Fibroblast of the conjunctiva (primary cell): Measurements from ENCODE around the gene WDR54.
"Not testable (repeated sequence)": the region's sequence is repeated elsewhere in the genome, so short reads cannot be mapped to it uniquely, and the experiment has no call there.

ENCODE experiments used
- DNase-seq: peaks from one replicate; pipeline ENCODE4 v3.0.0-alpha.2; 2010; ENCODE audit warnings: low read depth

The WDR54 gene

DNA sequence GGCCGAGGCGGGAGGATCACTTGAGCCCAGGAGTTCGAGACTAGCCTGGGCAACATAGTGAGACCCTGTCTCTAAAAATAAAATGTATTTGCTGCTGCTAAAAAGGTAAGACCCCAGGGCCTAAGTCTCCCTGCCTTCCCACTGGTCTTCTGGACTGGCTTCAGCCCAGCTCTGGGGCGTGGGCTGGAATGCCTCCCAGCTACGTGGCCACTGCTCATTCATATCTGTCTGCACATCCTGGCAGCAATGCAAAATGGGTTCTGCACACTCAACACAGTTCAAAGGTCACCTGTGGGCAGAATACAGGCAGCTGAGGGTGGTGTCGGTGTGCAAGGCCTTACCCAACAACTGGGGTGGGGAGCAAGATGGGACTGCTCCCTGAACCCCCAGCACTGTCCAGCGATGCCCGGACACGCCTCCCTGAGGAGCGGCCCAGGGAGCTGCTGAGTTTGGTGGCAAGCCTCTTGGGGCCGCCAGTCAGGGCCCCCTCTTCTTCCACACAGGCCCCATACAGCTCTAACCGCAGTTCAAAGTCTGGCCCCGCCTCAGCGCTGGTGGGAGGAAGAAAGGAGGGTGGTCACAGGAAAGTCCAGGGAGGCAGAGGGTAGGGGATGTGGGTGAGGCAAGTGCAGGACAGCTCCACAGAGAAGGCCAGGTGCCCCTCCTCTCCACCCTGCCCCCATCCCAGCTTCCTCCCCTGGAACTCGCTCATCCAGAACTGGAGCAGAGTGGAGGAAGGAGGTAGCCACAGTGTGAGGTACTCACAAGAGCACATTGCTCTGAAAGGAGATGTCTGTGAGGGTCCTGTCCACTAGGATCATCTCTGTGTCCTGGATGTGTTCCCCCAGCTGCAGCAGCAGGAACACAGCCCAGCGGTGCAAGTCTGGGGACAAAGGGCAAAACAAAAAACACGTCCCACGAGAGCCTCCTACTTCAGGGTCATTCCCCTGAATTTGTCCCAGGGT lies 8.2 kb downstream of the WDR54 start:
- no peak for DNase-seq

DNA sequence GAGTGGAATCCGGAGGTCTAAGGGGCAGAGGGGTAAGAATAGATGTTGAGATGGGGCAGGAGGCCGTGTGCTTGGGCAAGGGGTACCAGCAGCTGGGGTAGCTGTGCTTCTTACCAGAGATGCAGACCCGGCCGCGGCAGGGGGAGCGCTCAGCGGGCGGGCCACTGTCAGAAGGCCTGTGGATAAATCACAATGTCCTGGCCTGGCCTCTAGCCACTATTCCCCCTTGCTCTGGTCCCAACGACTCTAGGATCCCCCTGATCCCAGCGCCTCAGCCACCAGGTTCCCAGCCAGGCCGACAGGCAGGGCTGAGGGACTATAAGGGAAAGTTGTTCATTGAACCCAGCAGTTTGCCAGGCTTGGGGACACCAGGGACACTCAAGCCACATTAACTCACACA lies 9.0 kb downstream of the WDR54 start:
- no peak for DNase-seq

DNA sequence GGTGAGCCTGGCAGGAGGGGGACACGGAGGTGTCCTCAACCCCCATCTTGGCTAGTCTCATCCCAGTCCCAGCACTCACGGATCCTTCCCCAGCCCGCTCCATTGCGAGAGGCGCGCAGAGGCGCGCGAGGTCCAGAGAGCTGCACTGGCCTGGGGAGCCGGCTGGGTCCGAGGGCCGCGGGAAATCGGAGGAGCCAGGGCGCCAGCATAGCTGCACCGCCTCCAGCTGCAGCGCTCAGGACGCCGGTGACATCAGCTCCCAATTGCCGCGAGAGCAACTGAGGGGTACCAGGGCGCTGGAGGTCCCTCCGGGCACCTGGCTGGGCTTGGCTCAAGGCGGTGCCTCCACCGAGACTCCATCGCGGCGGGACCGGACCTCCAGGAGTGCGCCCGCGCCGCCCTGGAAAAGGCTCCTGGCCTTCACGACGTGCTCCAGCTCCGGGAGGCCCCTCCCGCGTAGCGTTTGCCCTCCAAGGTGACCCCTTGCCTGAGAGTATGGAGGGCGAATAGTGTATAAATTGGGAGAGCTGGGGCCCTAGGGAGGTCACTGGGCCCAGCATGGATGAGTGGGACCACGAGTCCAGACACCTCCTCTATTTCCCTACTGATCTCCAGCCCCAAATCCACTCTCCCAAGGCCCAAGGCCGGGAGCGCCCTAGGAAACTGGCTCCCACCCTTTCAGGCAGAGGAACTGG lies 14.7 kb downstream of the WDR54 start:
- no peak for DNase-seq

DNA sequence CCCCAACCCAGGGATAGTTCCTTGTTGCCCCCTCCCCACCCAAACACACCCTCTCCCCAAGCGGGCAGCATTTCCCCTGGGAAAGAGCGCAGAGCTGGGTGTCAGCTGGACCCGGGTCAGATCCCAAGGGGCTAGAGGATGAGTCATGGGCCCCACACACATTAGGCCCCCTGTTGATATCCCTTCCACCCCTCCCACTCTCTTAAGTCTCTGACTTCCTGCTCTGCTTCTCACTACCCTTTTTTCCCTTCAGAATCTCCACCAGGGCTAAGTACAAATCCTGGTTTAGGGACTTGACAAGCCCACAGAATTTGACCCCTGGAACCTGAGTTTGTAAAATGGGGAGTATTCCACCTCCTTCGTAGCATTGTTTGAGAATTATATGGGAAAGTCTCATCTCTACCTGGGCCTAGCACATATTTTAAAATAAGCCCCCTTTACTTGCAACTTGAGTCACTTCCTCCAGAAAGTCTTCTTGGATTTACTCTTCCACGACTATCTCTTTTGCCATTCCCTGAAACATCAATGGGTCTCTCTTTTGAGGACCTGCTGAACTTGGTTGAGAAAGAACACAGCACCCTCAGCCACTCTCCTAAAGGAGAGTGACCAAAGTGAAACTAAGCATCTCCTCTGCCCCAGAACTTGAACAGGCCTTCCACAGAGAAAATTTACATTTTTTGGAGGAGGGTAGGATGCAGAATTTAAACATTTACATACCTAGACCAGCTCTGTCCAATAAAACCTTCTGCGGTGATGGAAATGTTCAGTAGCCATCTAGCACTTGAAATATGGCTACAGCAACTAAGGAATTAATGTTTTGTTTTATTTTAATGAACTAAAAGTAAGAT lies 15.5 kb downstream of the WDR54 start:
- DNase-seq, result no peak

DNA sequence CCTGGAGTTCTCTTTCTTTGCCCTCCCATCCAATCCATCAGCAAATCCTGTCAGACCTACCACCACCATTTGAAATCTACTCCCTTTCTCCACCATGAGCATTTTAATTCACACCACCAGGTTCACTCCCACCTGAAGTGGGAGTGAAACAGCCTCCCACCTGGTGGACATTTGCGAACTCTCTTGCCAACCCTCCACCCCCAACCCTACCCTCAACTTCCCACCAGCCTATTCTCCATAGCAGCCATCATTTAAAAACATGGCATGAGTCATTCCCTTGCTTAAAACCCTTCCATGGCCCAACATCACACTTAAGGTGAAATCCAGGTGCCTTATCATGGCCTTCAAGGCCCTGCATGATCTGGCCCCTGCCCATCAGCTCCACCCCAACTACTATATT lies 16.7 kb downstream of the WDR54 start:
- no peak for DNase-seq

DNA sequence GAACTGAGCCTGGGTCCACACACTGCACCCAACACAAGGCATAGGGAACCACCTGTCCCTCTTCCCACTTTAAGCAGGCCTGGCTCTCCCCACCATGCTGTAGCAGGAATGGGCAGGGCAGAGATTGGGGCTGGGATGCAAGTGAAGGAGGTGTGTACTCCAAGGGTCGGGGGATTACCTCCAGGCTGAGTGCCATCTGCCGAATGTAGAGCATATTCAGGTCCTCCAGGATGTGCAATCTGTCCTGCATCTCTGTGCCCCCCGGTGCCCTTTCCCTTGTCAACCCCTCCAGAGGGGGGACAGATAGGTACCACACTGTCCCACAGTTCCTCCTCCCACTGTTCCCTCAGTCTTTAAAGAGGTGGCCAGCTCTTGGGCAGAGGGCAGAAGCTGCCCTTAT lies 17.8 kb downstream of the WDR54 start:
- no peak for DNase-seq

DNA sequence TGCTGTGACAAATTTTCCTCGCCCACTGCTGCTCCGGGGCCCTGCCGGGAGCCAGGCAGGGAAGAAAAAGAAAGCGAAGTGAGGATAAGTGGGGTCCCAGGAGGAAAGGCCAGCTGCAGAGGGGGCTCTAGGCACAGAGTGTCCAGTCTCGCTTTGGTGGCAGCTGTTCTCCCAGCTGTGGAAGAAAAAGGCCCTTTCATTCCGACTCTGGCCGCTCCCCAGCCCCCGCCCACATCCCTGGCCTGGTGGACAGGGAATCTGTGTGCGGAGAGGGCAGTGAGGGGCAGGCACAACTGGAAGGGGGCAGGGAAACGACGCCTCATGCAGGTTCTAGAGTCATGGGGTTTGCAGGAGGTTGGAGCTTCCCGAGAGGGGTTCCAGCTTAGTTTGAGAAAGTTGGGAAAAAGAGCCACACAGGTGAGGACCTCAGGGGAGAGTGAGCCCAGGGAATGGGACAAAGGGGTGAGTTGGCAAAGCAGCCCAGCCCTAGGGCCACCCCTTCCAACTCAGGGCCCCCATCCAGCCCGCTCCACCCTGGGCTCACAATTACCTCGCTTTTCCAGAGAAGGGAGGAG lies 18.4 kb downstream of the WDR54 start:
- no peak for DNase-seq

DNA sequence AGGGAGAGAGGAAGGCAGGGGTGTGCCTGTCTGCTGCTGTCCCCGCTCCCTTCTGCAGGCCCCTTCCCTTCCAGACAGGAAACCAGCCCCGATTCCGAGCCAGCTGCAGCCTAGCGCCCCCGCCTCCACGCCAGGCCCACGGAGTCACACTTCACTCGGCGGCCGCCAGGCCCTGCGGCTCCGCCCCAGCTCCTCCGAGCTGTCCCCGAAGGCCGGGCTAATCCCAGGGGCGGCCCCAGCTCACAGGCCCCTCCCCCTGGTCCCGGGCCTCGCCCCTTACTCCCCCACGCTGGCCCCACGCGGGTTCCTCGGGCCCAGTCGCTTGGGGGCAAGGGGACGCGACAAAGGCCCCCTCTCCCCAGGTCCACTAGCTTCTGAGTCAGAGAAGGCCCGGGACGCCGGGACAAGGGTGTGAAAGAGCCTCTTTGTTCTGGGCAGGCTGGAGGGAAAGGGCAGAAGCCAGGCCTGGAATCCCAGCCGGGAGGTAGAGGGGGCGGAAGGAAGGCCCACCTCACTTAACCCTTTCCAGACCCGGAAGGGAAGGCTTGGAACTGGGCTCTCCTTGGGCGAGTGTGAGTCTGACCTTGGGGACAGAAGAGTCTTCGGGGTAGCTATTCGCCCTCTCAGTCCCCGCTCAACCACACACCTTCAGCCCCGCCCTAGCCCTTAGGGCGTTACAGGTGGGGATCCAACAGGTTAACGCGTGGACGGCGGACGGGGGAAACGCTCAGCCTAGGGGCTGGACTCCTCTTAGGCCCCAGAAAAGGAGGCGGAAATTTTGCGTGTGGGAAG lies 19.0 kb downstream of the WDR54 start:
- DNase-seq, result no peak

DNA sequence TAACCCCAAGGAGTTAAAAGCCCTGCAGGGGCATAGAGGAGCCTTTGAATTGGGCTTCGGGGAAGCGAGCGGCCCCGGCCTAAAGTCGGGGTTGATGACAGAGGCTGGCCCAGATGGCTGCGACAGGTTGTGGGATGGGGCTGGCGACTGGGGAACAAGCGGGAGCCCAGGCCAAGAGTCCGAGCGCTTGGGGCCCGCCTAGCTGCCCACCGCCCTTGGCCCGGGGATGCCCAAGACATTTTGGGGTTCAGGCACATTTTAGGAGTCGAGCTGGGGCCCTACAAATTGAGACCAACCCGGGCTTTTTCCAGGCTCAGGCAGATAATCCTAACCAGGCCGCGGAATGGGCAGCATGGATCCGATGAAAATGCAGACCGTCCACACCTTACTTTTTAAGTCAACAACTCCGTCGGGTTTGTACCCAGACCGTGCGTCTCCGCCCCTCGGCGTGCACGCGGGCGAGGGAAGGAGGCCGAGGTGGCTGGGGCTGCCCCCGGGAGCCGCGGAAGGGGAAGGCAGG lies 19.7 kb downstream of the WDR54 start:
- DNase-seq, result no peak

DNA sequence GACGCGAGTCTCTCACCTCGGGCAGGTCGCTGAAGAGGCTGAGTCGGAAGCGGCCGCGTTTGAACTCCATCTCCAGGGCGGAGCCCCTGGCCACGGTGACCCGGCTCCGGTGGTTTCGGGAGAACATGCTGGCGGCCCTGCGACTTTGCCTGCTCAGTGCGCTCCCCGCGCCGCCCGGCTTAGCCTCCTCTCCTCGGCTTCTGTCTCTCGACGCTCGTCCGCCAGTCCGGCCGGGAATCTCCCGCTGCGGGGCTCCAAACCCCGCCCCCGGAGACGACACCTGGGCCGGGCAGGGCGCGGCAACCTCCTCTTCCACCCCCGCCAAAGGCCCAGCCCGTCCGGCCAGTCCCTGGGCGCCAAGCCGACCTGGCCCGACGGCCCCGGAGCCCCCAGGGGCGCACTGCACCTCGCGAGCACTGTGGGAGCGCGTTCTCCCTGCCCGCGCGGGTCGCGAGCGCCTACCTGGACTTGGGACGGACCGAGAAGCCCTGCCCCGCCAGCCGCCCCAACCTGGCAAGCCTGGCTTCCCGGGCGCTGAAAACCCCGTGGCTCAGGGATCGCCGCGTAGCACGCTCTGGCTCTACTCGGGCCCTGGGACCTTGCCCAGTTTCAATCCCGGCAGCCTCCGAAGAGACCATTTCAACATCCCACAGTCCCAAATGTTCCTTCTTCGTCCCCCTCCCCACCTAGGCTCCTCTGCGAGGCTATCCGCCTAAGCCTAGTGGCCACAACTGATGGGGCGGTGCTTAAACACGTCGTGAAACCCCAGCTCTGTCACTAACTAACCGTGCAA lies 20.4 kb downstream of the WDR54 start, which contains the start of gene RTKN:
RTKN (minus strand) TSS at position 248 of the 793 bp plus-strand sequence; CDS start at position 127, 121 bp downstream.
- no peak for DNase-seq

DNA sequence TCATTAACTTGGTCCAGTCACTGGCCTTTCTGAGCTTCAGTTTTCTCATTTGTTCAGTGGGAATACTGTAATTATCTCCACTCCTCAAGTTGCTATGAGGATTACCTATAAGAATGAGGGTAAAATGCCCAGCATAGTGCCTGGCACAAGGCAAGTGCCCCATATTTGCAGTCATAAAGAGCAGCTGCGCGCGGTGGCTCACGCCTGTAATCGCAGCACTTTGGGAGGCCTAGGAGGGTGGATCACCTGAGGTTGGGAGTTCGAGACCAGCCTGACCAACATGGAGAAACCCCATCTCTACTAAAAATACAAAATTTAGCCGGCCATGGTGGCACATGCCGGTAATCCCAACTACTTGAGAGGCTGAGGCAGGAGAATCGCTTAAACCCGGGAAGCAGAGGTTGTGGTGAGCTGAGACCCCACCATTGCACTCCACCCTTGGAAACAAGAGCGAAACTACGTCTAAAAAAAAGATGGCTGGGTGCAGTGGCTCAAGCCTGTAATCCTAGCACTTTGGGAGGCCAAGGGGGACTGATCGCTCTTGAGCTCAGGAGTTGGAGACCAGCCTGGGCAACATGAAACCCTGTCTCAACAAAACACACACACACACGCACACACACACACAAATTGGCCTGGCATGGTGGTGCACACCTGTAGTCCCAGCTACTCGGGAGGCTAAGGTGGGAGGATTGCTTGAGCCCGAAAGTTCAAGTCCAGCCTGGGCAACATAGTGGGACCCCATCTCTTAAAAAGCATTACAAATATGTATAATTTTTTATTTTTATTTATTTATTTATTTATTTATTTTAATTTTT lies 21.2 kb downstream of the WDR54 start:
- DNase-seq, result not testable (repeated sequence)

DNA sequence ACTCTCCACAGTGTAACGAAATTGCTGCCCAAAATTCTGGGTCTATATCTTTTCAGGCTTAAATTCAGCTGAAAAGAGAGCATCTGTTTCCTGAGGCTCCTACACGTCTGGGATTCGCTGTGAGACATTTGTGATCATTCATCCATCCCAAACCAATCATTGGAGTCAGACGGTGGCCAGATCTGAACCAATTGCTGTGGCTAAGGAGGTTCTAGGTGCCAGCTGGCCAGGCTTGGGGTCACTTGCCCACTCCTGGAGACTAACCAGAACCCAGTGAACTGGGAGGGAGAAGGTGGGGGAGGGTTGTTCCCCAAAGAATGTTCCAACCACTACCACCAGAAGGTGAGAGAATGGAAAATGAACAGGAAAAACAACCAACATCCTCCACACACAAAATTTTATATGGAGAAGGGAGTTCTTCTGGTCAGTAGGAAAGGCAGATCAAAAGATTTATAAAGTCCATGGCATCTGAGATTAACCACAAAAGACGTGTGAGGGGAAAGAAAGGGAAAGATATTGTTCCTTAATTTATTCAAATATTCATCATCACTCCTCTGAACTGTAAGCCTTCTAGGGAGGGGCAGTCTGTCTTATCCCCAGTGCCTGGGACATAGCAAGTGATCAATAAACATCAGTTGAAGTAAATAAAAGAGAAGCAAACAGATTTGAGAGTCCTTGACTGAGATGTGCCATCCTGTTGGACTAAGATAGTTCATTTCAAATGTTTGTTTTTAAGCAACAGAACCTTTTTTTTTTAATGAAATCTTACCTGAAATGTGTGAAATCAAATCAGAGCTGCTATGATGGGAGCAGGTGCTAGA lies 23.2 kb downstream of the WDR54 start:
- DNase-seq, result no peak

DNA sequence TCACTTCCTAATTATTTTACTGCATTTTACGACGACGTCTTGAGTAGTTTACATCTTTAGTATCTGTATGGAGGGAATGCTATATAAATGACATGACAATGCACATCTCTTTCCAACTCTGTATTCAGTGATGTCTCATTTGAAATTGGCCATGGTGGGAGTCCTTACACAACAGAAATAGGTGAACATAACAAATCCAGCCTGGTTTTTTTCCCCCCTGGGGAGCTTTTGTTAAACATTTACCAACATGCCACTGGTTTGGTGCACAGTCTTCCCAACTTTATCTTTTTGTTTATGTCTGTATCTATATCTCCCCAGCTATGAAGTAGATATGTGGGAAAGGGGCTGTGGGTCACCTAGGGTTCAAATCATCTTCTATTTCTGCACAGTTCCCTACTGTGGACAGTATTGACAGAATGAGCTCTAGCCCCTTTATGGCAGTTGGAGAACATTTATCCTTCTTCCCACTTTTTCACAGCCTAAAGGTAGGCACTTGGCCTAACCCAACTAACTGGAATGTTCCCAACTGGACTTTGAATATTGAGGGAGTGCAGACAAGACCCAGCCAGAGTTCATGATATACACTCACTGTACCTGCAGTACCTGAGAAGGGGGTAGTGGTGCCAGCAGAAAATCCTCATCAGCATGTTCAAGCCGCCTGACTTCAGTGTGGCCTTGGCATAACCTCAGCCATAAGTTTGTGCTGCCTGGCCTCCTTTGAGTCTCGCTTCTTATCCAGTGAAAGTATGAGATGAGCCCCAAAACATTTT lies 25.9 kb downstream of the WDR54 start:
- DNase-seq, result no peak

DNA sequence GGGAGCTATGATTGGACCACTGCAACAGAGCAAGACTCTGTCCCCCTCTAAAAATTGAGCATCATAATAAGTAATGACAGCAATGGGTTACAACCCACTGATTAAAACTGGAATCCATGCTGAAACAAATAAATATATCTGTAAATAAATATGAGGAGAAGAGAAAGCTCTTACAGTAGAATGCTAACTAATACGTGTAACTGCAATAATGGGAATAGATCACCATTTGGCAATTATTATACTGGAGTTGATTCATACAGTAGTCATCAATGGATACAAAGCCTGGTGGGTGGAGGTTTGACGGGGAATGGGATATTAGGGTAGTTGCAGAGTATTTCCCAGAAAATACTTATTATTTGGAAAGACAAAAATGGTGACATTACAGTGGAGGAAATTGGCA lies 27.2 kb downstream of the WDR54 start:
- no peak for DNase-seq

DNA sequence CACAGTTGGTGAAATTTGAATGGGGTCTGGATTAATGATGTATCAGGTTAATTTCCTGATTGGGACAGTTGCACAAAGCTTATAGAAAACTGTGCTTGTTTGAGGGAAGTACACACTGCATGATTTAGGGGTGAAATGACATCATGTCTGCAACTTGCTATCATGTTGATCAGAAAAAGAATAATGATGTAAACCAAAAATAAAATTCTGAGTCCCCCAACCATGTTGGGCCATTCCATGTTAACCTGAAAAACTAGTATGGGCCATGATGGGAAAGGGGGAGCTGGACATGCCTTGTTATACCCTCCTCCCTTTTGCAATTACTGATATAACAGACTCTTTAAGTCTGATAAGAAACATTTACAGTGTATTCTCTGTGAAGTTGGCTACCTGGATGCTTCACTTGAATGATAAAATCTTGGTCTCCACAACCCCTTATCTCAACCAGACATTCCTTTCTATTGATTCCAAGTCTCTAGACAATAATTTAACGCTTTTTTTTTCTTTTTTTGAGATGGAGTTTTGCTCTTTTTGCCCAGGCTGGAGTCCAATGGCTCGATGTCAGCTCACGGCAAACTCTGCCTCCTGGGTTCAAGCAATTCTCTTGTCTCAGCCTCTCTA lies 29.1 kb downstream of the WDR54 start:
- DNase-seq, result no peak

DNA sequence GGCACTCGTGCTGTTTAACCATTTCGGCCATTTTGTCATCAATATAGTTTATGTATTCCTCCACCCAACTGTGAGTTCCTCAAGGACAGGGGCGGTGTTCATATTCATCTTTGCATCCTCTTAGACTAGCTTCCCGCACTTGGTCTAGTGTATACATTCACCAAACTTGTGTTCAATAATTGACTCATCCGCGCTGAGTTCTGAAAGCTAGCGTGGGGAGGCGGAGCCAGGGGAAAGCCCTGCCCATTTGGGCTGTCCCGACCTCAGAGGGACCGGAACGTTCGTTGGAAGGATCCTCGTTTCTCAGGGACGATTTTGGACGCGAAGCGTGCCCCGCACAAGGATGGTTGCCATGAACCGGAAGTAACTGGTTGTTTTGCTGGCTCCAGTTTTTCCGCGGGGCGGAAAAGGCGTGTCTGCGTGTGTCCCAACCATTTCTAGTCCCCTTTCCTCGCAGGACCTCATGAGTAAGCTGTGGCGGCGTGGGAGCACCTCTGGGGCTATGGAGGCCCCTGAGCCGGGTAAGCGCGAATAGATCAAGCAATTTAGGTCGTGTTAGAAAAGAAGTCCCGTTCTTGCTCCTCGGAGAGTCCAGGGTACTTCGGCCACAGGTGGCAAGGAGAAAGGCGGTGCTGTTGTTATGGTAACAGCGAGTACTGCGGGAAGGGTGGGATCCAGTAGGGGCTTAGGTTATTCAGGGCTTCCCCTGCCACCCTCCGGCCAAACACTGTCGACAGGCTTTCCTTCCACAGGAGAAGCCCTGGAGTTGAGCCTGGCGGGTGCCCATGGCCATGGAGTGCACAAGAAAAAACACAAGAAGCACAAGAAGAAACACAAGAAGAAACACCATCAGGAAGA lies 33.4 kb downstream of the WDR54 start, which contains the start of gene INO80B:
INO80B (plus strand) TSS at position 434 of the 858 bp plus-strand sequence; CDS start at position 464, 30 bp downstream.
- peak; percentile 93 for DNase-seq
